Measurements from ENCODE around the gene ADAMTS17. TPM values are rescaled to one million over a fixed set of nuclear protein-coding genes. Genes with fewer than 3 reads are reported as not detected.
"Not testable (repeated sequence)": the region's sequence is repeated elsewhere in the genome, so short reads cannot be mapped to it uniquely, and the experiment has no call there.

The ADAMTS17 gene
- total RNA-seq, 1 donor from 2014 or later = under 0.01 TPM

DNA sequence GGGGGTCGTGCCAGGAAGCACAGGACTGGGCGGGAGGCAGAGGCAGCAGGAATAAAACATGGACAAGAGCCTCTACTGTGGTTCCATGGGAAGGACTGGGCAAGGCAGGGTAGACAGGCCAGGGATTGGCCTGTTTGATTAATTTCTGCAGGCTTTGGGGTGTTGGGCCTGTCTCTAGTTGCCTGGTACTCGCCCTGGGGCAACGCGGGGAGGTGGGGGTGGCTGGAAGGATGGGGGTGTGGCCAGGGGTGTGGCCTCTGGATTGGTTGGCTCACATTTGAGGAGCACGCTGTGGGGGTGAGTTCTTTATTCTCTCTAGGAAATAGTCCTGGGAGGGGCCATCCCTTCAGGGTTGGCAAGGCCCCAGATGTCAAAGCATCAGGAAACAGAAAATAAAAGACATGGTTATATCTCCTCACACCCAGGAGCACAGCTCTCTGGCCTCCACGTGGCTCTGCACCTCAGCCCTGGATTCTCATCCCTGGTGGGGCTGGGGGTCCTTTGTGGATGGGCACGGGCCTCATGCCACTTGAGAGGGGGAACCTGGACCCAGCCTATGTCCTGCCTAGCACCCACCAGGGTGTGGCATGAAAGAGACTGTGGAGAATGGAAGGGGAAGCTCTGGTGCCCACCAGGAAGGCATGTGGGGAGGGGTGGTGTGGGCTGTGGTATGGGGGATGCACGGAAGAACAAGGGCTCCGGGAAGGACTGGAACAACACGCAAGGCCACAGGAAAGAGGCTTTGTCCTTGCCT is 385.6 kb downstream of the ADAMTS17 start:
- DNase-seq (ENCODE audit: low read depth in 2 of 2) = no peak

DNA sequence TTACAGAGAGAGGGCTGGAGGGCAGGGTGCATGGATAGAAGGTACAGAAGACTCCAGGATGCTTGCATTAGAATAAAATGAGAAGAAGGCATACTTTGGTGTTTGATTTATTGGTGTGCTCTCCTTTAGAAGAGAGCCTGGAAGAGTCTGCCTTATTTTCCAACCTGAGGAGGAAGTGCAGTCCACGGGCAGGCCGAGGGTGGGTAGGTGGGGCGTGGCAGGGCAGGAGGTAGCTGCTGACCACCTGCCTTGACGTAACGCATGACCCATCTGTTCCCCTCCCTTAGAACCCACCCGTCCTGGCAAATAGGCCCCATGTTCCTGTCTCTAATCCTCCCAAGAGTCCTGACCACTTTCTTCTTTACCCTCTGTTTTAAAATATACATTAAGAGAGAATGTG is 386.2 kb downstream of the ADAMTS17 start:
- no peak for DNase-seq (ENCODE audit: low read depth in 2 of 2)

DNA sequence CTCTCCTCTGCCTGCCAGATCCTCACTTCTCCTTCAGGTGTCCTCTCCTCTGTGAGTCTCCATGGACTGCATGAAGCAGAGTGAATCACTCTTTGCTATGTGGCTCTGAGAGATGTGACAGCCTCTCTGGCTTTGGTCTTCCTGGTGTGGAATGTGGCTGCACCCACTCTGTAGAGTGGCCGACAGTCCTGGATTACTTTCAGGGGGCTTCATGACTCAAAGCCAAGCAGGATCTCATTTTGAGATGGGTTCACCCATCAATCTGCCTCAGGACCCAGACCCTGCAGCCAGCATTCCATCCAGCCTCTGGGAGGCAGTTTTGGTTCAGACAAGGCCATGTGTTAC is 386.6 kb downstream of the ADAMTS17 start:
- no peak for DNase-seq (ENCODE audit: low read depth in 2 of 2)

DNA sequence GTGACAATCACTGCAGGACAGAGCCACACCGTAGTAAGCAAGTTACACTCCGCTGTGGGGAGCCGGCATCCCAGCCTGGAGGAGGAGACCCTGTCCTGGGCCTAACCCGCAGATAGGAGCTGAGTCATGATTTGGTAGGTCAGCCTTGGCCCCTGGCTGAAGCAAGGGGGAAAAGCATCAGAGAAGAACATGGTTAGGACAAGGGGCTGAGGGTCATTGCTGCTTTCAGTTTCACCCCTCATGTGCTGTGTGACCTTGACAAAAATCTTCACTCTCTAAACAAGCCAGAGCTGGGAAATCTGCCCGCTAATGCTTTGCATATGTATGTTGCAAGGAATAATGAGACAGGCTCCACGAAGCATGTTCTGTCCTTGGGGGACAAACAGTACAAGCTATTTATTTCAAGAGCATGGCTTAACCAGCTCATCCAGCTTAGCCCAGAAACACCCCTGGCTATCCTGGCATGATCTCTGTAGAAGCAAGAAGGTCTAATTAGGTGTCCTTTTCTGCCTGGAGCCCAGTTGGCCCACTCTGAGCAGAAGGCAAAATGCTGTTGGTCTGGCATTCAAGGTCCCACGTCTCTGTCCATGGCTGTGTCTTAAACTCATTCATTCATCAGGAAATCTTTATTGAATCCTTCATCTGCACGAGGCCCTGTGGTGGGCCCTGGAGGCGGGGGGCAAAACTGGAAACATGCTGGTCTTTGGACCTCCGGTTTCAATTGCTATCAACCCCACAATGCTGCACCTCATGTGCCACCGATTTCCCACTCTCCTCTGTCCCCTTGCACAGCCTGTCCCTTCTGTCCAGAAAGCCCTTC is 387.2 kb downstream of the ADAMTS17 start:
- DNase-seq (ENCODE audit: low read depth in 2 of 2) = no peak

DNA sequence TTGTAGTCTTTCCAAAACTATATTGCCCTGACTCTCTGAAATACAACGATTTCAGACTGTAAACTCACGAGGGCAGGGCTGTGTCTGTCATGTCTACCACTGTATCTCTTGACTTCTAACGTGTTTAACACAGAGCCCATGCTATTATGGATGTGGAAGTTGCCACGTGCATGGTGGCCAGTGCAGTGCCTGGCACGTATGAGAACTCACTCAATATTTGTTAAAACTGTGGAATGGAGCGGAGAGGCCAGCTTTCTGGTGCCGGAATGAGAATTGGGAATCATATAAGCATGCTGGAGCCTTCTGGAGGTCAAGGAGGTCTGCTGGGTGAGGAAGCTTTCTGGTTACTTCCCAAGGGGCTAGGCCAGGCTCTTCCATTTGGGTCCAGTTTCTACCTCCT is 387.9 kb downstream of the ADAMTS17 start:
- no peak for DNase-seq (ENCODE audit: low read depth in 2 of 2)

DNA sequence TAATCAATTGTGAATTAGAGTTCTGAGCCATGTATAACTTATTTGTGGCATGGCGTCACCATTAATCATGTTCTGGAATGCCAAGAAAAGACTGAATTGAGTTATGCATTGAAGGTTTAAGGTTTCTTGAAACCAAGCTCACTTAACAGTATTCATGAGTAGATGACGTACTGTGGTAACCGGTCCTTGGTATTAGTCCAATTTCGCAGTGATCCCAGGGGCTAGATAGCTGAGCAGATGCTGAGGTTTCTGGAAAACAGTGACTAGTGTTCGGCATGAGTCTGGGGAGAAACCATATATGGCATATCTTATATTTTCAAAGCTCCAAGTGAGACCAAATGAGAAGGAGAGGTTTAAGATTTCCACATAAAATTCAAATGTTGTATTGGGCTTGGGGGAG is 390.3 kb downstream of the ADAMTS17 start:
- no peak for DNase-seq (ENCODE audit: low read depth in 2 of 2)

DNA sequence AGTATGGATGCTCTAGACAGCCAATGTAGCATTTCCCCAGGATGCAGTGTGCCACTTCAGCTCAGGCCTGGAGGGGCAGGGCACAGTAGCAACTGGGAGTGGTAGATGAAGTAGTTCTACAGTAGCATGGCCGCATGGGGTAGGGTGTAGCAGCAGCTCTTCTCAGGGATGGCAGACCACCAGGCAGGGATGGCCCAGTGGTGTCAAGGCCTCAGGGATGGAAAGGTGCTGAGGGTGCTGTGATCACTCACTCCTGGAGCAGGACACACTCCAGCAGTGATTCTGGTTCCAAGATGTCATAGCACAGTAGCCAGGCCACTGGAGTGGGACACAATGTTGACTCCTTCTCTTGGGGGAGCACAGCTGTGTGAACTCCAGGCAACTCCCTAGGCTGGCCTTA is 397.6 kb downstream of the ADAMTS17 start:
- no peak for DNase-seq (ENCODE audit: low read depth in 2 of 2)

DNA sequence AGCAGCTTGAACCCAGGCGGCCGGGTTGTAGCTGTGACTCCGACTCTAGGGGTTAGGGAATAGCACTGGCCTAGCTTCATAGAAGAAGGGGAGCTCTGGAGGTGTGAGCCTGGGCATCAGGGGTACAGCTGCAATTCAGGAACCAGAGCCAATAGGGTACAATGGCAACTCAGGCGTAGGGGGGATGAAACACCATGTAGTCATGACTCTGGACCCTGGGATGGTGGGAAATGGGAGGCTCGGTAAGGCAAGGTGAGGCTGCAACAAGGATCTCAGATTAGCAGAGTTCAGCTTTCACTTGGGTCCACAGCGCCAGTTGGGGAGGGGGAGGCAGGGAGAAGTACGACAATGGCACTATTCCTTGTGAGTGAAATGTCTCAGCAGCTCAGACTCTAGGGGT is 398.3 kb downstream of the ADAMTS17 start:
- DNase-seq (ENCODE audit: low read depth in 2 of 2) = no peak

DNA sequence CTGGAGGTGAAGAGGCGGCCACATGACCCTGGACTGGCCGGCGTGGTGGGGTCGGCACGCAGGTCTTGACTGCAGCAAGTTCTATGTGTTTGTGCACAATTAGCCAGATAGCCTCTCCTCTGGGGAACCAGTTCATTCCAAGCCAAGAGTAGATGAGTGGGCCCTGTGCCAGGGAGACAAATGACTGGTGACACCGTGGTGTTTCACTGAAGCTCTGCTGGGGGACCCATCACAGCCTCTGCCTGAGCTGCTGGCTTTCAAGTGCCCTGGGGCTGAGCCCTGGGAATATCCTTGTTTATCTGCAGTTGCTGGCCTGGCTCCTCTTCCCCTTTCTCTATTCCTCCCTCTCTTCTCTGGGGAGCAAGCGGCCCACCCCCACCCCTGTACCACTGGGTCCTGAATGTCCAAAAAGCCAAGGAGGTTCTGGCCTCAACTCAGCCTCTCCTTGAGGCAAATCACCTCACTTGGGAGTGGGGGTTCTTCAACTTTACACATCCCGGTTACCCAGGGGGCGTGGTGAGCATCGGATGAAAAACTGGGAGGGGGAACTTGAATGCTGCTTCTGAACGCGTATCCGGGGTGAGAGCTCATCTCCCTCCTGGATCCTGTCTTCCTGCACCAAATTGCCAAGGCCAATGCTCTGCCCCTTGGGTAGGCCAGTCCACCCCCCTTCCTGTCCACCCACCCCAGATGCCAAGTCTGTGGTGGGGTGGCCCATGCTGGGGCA is 408.9 kb downstream of the ADAMTS17 start:
- DNase-seq (ENCODE audit: low read depth in 2 of 2) = no peak

DNA sequence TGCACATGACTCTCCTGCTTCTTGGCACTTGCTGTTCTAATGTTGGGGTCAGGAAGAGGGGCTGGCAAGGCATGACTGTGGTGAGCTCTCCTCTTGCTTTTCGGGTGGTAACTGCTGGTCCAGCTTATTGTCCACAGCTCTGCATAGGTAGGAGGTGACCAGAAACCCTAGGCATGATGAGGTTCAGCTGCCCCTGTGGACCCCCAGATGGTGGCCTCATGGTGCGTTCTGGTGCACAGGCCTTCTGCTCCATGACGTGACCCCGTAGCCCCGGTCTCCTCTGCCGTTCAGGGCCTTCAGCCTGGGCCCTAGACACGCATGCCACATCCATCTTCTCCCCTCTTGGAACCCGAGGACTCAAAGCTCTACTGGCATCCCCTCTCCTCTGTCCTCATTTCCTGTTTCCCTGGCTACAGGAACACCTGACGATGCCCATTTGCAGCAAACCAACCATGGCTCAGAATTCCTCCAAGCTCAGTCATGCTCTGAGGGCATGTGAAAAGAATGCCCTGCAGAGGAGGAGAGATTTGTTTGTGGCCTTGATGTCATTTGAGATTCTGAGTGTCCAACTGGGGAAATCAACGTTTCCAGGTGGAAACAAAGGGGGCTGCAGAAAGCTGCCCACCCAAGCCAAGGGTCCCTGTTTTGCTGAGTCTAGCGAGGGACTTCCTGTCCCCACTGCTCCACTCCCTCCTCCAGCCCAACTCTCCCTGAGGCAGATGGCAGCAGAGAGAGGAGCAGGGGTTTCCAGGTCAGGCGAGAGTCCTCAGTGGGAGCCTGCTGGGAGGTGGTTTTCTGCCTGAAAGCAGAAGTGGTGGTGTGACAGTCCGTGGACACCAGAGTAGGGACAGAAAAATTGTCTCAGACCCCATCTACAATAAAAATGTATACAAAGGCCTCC is 409.8 kb downstream of the ADAMTS17 start:
- DNase-seq (ENCODE audit: low read depth in 2 of 2) = no peak

DNA sequence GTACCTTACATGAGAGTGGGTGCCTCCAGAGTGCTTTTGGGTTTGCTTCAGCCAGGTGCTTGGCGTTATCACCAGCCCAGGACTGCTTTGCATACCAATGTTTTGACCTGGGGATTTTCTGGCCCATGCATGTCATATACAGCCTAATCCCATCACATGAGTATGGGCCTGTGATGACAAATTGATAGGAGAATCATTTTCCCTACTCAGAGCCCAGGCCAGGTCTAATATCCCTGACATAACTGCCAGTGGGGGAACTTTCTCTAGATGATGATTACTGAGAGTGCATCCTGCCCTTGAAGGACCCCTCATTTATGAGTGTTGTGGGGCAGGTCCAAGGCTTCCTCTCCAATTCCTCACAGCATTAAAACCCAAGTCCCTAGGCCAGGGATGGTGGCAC is 411.1 kb downstream of the ADAMTS17 start:
- DNase-seq (ENCODE audit: low read depth in 2 of 2) = no peak

DNA sequence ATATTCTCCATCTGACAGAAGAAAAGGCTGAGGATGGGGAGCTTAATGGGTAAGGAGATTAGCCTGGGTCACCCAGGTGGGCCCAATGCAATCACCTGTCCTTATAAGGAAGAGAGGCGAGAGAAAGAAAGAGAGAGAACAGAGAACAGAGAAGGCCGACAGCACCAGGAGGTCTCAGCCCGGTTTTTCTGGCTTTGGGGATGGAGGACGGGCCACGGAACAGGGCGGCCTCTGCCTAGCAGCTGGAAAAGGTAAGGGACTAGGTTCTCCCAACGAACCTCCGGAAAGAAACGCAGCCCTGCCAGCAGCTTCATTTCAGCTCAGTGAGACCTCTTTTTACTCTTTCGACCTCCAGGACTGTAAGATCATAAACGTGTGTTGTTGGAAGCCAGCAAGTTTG is 412.5 kb downstream of the ADAMTS17 start:
- DNase-seq (ENCODE audit: low read depth in 2 of 2) = no peak

DNA sequence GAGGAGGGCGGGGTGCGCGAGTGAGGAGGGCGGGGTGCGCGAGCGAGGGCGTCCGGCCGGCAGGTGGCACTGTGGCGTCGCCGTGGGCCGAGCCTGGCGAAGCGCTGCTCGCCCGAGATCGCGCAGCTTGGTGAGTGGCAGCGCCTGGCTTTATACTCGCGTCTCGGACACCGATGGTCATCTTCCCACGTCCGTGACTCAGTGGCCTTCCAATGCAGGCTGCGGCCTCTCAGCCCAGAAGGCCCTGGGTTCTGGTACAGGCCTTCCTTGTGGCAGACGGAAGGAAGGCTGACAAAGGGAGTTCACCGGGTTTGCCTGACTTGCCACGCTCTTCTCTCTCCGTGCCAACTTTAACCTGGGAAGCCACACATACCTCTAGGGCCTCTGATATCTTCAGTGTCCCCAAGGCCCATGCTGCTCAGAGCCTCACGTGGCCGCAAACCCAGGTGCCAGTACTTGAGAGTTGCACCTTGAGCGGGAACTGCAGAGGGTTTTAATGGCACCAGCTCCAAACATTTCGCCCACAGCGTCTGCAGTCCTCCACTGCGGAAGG is 413.3 kb downstream of the ADAMTS17 start:
- peak; percentile 36 to 82 for DNase-seq (ENCODE audit: low read depth in 2 of 2)

DNA sequence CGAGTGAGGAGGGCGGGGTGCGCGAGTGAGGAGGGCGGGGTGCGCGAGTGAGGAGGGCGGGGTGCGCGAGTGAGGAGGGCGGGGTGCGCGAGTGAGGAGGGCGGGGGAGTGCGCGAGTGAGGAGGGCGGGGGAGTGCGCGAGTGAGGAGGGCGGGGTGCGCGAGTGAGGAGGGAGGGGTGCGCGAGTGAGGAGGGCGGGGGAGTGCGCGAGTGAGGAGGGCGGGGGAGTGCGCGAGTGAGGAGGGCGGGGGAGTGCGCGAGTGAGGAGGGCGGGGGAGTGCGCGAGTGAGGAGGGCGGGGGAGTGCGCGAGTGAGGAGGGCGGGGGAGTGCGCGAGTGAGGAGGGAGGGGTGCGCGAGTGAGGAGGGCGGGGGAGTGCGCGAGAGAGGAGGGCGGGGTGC is 415.2 kb downstream of the ADAMTS17 start:
- DNase-seq (ENCODE audit: low read depth in 2 of 2) = not testable (repeated sequence)

DNA sequence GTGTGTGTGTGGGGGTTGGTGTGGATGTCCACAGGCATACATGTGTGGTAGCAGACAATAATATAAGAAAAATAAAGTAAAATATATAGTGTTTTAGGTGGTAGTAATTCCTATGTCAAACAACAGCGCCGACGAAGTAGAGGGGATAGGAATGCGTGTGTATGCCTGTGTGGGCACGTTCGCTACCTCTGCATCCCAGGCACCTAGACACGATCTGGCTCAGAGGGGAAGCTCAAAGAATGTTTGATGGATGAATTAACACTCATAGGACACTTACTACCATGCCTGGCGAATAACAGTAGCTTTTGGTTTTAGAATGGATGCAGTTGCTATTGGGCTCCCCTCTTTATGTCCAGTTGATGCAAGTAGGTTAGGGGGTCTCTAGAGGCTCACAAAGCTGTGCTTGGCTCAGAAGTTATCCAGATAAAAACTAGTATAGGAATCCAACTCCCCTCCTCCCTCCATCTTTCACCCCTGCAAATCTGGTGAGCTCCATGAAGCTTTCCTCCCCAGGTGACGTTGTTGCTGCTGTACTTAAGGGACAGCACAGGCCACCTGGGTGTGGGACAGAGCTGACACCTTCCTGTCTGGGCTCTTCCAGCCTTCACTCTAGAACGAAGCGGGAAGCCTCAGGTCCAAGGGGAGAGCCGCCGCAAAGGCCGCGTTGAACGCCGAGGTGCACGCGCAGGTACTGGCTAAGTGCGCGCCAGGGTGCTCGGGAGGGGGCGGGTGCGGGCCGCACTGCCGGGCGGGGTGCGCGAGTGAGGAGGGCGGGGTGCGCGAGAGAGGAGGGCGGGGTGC is 415.9 kb downstream of the ADAMTS17 start:
- DNase-seq (ENCODE audit: low read depth in 2 of 2) = peak in 1 of 2 donors; percentile 24

DNA sequence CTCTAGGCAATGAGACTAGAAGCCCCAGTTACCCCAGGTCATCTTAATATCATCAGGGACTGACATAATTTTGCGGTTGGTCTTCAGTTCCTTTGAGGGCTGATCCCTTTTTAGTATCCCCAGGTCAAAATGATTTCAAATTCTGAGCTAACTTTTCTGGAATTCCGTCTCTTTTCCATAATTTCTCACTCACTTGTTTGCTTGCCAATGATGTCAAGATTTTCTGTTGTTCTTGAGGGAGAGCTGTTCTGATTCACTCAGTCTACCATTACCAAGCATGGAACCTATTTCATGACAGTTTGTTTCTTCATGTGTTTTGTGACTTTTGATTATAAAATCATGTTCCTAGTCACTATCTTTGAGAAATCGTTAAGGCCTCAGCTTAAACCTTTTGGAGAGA is 418.1 kb downstream of the ADAMTS17 start:
- no peak for DNase-seq (ENCODE audit: low read depth in 2 of 2)
